AG09319 (cell line): ENCODE data around the gene AMER3.

Source experiments
- DNase-seq: peaks from one replicate; pipeline ENCODE4 v3.0.0-alpha.2; 2010; ENCODE audit warnings: low read depth; ENCODE audit errors: extremely low read depth
- TF ChIP-seq, protein P1 (sequence below): IDR thresholded peaks from 2 replicates; pipeline ENCODE4 v1.5.1; 2011; ENCODE audit warnings: low read depth, mild to moderate bottlenecking, inconsistent platforms, low read length, moderate library complexity

Gene AMER3

DNA sequence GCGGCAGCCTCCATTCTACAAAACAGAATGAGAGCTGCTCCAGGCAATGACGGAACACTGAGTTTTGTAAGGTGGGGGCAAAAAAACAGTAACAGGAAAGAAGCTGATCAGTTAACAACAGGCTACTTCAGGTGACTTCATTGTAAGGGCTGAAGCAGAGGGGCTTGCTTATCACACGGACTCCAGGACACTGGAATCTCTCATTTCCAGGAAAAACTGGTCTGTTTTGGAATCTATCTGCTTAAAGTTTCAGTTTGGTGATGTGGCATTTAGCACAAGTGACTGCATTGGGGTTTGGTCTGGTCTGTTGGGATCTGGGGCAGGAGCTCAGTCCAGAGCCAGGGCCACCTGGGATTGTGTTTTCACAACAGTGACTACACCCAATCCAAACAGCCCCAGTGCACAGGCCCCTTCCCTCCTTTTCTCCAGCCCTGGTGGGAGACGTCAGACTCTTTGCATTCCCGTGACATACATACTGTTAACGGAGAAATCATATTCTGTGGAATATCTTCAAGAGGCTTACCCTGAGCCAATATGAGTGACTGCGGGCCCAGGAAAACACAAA lies 14.1 kb downstream of the AMER3 start:
- TF ChIP-seq, protein P1, sequence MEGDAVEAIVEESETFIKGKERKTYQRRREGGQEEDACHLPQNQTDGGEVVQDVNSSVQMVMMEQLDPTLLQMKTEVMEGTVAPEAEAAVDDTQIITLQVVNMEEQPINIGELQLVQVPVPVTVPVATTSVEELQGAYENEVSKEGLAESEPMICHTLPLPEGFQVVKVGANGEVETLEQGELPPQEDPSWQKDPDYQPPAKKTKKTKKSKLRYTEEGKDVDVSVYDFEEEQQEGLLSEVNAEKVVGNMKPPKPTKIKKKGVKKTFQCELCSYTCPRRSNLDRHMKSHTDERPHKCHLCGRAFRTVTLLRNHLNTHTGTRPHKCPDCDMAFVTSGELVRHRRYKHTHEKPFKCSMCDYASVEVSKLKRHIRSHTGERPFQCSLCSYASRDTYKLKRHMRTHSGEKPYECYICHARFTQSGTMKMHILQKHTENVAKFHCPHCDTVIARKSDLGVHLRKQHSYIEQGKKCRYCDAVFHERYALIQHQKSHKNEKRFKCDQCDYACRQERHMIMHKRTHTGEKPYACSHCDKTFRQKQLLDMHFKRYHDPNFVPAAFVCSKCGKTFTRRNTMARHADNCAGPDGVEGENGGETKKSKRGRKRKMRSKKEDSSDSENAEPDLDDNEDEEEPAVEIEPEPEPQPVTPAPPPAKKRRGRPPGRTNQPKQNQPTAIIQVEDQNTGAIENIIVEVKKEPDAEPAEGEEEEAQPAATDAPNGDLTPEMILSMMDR: no peak
- DNase-seq: no peak

DNA sequence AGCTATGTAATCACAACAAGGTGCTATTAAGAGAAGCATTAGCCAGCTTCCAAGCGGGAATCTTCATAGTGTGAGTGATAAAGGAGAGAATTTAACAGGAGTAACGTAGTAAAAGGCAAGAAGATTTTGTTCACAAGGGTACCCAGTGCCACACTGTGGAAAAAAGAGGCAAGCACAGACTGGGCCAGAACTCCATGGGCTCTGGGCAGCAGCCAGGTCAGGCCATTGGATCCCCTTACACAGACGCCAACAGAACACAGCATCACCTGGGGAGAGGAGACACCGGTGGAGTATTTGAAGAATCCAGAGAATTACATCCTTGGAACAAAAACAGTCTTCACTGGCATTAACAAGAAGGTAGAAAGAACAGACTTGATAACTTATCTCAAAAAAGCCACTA lies 21.2 kb downstream of the AMER3 start:
- TF ChIP-seq, protein P1: no peak
- DNase-seq: no peak

DNA sequence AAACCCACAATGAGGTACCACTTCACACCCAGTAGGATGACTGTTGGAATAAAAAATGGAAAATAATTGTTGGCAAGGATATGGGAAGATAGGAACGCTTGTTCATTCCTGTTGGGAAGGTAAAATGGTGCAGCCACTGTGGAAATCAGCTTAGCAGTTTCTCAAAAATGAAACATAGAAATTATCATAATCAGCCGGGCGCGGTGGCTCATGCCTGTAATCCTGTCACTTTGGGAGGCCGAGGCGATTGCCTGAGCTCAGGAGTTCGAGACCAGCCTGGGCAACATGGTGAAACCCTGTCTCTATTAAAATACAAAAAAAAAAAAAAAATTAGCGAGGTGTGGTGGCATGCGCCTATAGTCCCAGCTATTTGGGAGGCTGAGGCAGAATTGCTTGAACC lies 23.4 kb downstream of the AMER3 start:
- no peak for DNase-seq
- TF ChIP-seq, protein P1: no peak

DNA sequence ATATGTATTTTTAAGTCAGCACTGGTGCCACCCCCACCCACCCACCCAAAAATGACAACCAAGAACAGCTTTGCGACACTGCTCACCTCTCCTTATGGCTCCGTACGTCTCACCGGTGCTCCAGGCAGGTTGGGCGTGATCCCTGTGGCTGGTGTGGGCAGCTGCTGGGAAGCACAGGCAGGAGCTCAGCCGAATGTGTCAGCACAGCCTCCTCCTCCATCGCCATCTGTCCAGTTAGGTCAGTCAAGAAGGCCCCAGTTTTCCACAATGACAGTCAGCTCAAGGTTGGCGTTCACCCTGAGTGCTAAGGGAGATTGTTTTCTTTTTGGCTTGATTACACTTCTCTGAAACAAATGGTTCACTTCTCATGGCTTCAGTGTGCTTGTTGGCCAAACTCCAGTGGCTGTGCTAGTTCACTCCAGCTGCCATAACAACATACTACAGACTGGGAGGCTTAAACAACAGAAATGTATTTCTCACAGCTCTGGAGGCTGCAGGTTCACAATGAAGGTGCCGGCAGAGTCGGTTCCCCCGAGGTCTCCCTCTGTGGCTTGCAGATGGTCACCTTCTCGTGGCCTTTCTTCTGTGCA lies 30.2 kb downstream of the AMER3 start:
- no peak for DNase-seq
- TF ChIP-seq, protein P1: no peak

DNA sequence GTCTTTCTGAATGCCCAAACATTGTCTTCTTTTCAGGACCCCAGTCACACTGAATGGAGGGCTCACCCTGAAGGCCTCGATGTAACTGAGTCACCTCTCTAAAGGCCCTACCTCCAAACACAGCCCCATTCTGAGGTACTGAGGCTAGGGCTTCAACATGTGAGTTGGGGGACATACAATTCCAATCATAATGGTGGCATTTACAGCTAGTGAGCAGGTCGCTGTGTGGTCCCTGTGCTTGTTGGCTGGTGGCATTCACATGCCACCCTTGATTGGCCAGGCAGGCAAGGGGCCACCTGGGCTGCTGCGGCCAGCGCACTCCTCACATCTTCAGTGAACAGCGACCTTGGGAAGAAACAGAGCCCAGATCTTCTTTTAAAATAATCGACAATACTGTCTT lies 30.7 kb downstream of the AMER3 start:
- DNase-seq: no peak
- TF ChIP-seq, protein P1: no peak

DNA sequence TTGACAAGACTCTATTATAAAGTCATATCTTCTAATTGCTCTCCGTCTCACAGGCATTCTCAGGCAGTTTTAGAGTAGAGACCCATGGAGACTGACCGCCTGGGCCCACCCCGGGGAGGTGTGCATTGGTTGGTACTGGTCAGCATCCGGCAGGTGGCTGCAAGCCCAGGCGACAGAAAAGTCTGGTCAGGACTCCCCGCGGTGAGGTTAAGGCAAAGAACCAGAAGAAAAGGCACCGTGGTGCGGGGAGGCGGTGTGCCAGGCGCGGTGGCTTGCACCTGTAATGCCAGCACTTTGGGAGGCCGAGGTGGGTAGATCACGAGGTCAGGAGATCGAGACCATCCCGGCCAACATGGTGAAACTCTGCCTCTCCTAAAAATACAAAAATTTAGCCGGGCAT lies 32.5 kb downstream of the AMER3 start:
- TF ChIP-seq, protein P1: no peak
- DNase-seq: no peak

DNA sequence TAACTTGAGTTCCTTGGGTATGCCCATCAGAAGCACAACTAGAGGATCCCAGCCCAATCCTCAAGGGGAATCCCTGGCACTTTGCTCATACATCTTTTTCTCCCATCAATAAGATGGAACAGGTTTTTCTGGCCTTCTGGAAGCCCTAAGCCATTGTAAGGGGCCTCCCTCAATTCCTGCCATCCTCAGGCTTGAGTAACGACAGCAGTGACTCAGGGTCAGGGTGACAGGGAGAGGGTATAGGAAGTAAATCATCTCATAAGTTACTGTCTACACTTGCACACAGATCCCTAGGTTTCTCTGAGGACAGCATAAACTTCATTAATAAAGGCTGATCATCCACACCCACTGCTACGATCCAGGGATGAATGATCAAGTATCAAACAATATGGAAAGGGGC lies 35.0 kb downstream of the AMER3 start:
- TF ChIP-seq, protein P1: no peak
- DNase-seq: no peak
